Fibroblast of peridontal ligament (primary cell): ENCODE measurements around the gene RNF208.

Experiments
- DNase-seq: peaks from one replicate; pipeline ENCODE4 v3.0.0-alpha.2; 2010; ENCODE audit errors: extremely low read depth

RNF208 gene

GRCh38 chr9:137214620-137215019, 7.4 kb downstream of the RNF208 start:
- DNase-seq: no peak

- DNase-seq: no peak
These were observed 8.6 kb downstream of the RNF208 start for GRCh38 chr9:137213160-137214060.

- DNase-seq: no peak
These were observed 9.5 kb downstream of the RNF208 start for GRCh38 chr9:137212520-137212919.

- DNase-seq: no peak
These were observed 10.5 kb downstream of the RNF208 start for GRCh38 chr9:137211532-137211931.

- DNase-seq: no peak
These were observed 15.4 kb downstream of the RNF208 start for GRCh38 chr9:137206602-137207001.

- peak; percentile 71 for DNase-seq
These were observed 16.6 kb downstream of the RNF208 start, which contains the start of the genes NDOR1 and TMEM203 for GRCh38 chr9:137205126-137206069. NDOR1 (plus strand) TSS chr9:137205700; CDS start chr9:137205778, 78 bp downstream. TMEM203 (minus strand) TSS chr9:137205648; CDS start chr9:137205414, 234 bp downstream.

GRCh38 chr9:137204731-137205125, 17.3 kb downstream of the RNF208 start:
- no peak for DNase-seq

- no peak for DNase-seq
These were observed 19.1 kb downstream of the RNF208 start for GRCh38 chr9:137202966-137203365.

GRCh38 chr9:137201205-137201868, 20.7 kb downstream of the RNF208 start:
- DNase-seq: no peak

GRCh38 chr9:137200311-137201204, 21.5 kb downstream of the RNF208 start, which contains the start of gene TPRN:
TPRN (minus strand) TSS chr9:137200741; CDS start chr9:137200711, 30 bp downstream.
- peak; percentile 98 for DNase-seq

GRCh38 chr9:137199411-137200121, 22.5 kb downstream of the RNF208 start:
- peak; percentile 26 for DNase-seq

GRCh38 chr9:137198902-137199283, 23.1 kb downstream of the RNF208 start:
- DNase-seq: no peak

GRCh38 chr9:137198051-137198901, 23.8 kb downstream of the RNF208 start:
- DNase-seq: no peak

- DNase-seq: no peak
These were observed 26.4 kb downstream of the RNF208 start for GRCh38 chr9:137195525-137196220.

GRCh38 chr9:137194909-137195308, 27.1 kb downstream of the RNF208 start:
- DNase-seq: no peak

GRCh38 chr9:137194388-137194787, 27.7 kb downstream of the RNF208 start:
- no peak for DNase-seq

GRCh38 chr9:137193771-137194170, 28.3 kb downstream of the RNF208 start:
- DNase-seq: no peak

GRCh38 chr9:137192859-137193258, 29.2 kb downstream of the RNF208 start:
- no peak for DNase-seq
